Tibial artery (tissue), 4 donors: ENCODE results near the gene MCL1.
"Not testable (repeated sequence)": the region's sequence is repeated elsewhere in the genome, so short reads cannot be mapped to it uniquely, and the experiment has no call there.

Source experiments
- DNase-seq, 2 donors: peaks; one replicate each; pipeline ENCODE4 v3.0.0-alpha.2; 2019
- H3K27ac ChIP-seq, 2 donors: fragments of 200-600 bp; sonication (generic) in 1 of 2; 1 replicate in 1 of 2; 2 replicates in 1 of 2; pipeline ENCODE4 v1.5.1; 2018 to 2019; ENCODE audit warnings: mild to moderate bottlenecking in 1 of 2
- H3K27me3 ChIP-seq, 2 donors: fragments of 200-600 bp; sonication (generic) in 1 of 2; one replicate each; pipeline versions ENCODE4 v1.5.1 to v1.6.0; 2016 to 2019
- H3K36me3 ChIP-seq, 3 donors: fragments of 200-600 bp; sonication (generic) in 2 of 3; one replicate each; pipeline ENCODE4 v1.5.1; 2016 to 2019; ENCODE audit warnings: mild to moderate bottlenecking in 2 of 3
- H3K4me1 ChIP-seq, 4 donors: fragments of 200-600 bp; sonication (generic) in 2 of 4; 1 replicate in 3 of 4; 2 replicates in 1 of 4; pipeline ENCODE4 v1.5.1; 2016 to 2019
- H3K4me3 ChIP-seq, 2 donors: fragments of 200-600 bp; sonication (generic) in 1 of 2; 1 replicate in 1 of 2; 2 replicates in 1 of 2; pipeline ENCODE4 v1.5.1; 2018 to 2019; ENCODE audit warnings: mild to moderate bottlenecking in 2 of 2
- H3K9me3 ChIP-seq, 3 donors: fragments of 200-600 bp; sonication (generic) in 1 of 3; one replicate each; pipeline ENCODE4 v1.5.1; 2016 to 2019
- intact Hi-C: fragments of 100-400 bp; cut with DNase I; formaldehyde crosslinking; loops from one replicate; pipeline ENCODE4 v1.15.0; 2023; ENCODE audit warnings: low total_unique reads
- TF ChIP-seq, protein P1 (sequence below), 2 experiments: fragments of 200-600 bp in 1 of 2; fragments of 450-650 bp in 1 of 2; IDR thresholded peaks; one replicate each; pipeline ENCODE4 v1.5.1; 2017 to 2019; ENCODE audit warnings: antibody characterized with exemption in 2 of 2, mild to moderate bottlenecking in 1 of 2, moderate library complexity in 1 of 2

Gene MCL1

DNA sequence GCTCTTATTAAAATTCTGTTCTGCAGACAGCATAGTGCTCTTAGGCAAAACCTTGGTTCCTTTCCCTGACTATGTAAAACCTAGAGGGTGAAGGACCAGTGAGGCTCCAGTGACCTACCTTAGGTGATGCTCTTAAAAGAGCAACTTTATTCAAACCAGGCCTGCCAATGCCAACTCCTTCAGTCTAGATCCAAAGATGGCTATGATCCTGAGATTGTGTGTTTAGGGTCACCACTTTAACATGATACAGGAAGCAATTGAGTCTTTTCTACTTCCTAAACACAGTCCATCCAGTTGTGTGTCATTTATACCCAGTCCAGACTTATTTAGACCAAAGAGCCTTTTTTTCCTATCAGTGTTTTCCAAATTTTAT, 10.8 kb downstream of the MCL1 start:
- no peaks in the 10 kb centered on the region for H3K27me3 ChIP-seq
- H3K9me3 ChIP-seq, result no peaks in the 10 kb centered on the region
- peaks cover 17 to 31% (median 23%) of the 10 kb centered on the region in 3 donors for H3K36me3 ChIP-seq
- peak overlapping the region; percentile 99 for H3K27ac ChIP-seq
- intact Hi-C loops, result loop anchor here (10.0 kb wide), 1 partner anchor 406 kb away; the partner anchor contains the start of gene CERS2
- DNase-seq, result no peak
- H3K4me3 ChIP-seq, result peak overlapping the region; percentile 44 to 46
- H3K4me1 ChIP-seq, result peaks cover 2 to 98% (median 91%) of the 10 kb centered on the region in 4 donors
- TF ChIP-seq, protein P1, sequence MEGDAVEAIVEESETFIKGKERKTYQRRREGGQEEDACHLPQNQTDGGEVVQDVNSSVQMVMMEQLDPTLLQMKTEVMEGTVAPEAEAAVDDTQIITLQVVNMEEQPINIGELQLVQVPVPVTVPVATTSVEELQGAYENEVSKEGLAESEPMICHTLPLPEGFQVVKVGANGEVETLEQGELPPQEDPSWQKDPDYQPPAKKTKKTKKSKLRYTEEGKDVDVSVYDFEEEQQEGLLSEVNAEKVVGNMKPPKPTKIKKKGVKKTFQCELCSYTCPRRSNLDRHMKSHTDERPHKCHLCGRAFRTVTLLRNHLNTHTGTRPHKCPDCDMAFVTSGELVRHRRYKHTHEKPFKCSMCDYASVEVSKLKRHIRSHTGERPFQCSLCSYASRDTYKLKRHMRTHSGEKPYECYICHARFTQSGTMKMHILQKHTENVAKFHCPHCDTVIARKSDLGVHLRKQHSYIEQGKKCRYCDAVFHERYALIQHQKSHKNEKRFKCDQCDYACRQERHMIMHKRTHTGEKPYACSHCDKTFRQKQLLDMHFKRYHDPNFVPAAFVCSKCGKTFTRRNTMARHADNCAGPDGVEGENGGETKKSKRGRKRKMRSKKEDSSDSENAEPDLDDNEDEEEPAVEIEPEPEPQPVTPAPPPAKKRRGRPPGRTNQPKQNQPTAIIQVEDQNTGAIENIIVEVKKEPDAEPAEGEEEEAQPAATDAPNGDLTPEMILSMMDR (IDR thresholded peaks at IDR 0.05), result no peak

DNA sequence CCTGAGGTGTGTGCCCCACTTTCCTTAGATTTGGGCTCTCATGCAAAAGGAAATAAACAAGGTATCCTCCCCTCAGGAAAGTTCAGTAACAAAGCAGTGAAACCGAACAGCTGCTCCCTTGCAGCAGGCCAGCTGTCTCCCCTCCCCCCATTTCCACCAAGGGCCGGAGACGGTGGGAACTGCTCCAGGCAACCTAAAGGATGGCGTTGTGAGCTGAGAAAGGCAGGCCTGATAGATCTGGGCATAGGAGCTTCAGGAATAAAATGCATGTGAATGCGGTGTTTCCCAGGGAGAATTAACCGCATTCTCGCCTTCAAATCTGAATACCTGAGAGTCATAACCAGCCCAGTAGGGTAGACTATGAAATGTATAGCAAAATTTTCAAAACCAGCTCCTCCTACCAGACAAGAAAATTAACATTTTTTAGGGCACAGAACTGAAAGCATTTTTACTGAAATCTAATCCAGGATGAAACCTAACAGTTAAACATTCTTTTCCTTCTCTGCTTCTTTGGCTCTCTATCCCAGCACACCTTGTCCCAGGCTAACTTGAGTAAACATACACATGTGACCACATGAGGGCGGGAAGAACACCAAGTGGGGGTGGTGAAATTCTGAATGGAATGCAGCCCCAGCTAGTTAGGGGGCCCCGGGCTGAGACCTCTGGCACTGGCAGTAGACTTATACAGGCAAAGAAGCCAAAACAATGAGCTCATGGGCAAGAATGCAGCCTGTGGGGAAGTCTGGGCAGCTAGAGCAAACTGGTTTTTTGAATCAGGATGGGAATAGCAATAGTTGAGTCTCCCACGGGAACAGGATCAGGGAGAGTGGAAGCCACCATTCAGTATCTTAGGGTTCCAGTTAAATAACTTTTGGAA, 11.5 kb downstream of the MCL1 start:
- no peaks in the 10 kb centered on the region for H3K9me3 ChIP-seq
- peak; percentile 95 to 96 for DNase-seq
- intact Hi-C loops, result loop anchor here (10.0 kb wide), 1 partner anchor 407 kb away; the partner anchor contains the start of gene CERS2
- peak overlapping the region; percentile 44 to 46 for H3K4me3 ChIP-seq
- peaks cover 10 to 25% (median 17%) of the 10 kb centered on the region in 3 donors for H3K36me3 ChIP-seq
- peaks cover 7 to 98% (median 91%) of the 10 kb centered on the region in 4 donors for H3K4me1 ChIP-seq
- peak overlapping the region; percentile 99 for H3K27ac ChIP-seq
- TF ChIP-seq, protein P1 (IDR thresholded peaks at IDR 0.05), result no peak
- H3K27me3 ChIP-seq, result no peaks in the 10 kb centered on the region

DNA sequence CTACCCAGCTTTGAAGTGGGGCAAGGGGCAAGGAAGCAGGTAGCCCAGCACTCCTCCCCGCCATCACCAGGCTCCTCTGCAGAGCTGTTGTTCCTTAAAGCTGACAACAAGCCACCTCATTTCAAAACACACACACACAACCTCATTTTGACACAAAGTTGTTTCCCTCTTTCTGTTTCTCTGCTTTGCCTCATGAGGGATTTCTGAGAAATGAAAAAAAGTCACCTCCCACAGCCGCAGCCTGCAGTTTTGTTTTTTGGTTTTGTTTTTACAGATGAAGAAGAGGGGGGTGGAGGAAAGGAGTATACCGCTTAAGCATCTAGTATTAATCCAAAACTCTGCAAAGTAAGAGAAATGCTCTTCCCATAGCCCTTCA, 12.1 kb downstream of the MCL1 start:
- H3K27me3 ChIP-seq, result no peaks in the 10 kb centered on the region
- DNase-seq, result no peak
- peak overlapping the region; percentile 99 for H3K27ac ChIP-seq
- no peaks in the 10 kb centered on the region for H3K9me3 ChIP-seq
- intact Hi-C loops, result loop anchor here (10.0 kb wide), 1 partner anchor 407 kb away; the partner anchor contains the start of gene CERS2
- H3K4me3 ChIP-seq, result peak overlapping the region; percentile 44 to 46
- peaks cover 10 to 98% (median 91%) of the 10 kb centered on the region in 4 donors for H3K4me1 ChIP-seq
- H3K36me3 ChIP-seq, result peaks cover 4 to 18% (median 10%) of the 10 kb centered on the region in 3 donors
- TF ChIP-seq, protein P1 (IDR thresholded peaks at IDR 0.05), result no peak

DNA sequence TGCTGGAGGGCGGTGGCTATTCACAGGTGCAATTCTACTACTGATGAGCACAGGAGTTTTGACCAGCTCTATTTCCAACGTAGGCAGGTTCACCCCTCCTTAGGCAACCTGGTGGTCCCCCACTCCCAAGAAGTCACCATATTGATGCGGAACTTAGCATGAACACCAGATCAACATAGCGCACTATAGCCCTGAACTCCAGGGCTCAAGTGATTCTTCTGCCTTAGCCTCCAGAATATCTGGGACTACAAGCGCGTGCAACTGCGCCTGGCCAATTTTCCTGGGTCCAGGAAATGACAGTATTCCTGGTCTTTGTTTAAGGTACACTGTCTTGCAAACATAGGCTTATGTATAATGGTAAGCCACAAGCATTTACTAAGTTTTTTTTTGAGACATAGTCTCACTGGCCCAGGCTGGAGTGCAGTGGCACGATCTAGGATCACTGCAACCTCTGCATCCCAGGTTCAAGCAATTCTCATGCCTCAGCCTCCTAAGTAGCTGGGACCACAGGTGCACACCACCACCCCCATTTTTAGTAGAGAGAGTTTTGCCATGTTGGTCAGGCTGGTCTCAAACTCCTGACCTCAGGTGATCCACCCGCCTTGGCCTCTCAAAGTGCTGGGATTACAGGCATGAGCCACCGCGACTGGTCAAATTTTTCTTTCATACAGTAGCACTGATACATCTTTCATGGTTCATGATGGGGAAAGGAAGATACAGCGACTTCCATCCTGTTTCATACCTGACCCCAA, 12.6 kb downstream of the MCL1 start:
- H3K27ac ChIP-seq, result peak overlapping the region; percentile 99
- H3K4me3 ChIP-seq, result peak overlapping the region; percentile 44 to 46
- no peaks in the 10 kb centered on the region for H3K9me3 ChIP-seq
- H3K4me1 ChIP-seq, result peaks cover 12 to 95% (median 89%) of the 10 kb centered on the region in 4 donors
- peaks cover 0 to 13% (median 6%) of the 10 kb centered on the region in 3 donors for H3K36me3 ChIP-seq
- H3K27me3 ChIP-seq, result no peaks in the 10 kb centered on the region
- intact Hi-C loops, result loop anchor here (10.0 kb wide), 1 partner anchor 408 kb away; the partner anchor contains the start of gene CERS2
- no peak for DNase-seq
- TF ChIP-seq, protein P1 (IDR thresholded peaks at IDR 0.05), result no peak

DNA sequence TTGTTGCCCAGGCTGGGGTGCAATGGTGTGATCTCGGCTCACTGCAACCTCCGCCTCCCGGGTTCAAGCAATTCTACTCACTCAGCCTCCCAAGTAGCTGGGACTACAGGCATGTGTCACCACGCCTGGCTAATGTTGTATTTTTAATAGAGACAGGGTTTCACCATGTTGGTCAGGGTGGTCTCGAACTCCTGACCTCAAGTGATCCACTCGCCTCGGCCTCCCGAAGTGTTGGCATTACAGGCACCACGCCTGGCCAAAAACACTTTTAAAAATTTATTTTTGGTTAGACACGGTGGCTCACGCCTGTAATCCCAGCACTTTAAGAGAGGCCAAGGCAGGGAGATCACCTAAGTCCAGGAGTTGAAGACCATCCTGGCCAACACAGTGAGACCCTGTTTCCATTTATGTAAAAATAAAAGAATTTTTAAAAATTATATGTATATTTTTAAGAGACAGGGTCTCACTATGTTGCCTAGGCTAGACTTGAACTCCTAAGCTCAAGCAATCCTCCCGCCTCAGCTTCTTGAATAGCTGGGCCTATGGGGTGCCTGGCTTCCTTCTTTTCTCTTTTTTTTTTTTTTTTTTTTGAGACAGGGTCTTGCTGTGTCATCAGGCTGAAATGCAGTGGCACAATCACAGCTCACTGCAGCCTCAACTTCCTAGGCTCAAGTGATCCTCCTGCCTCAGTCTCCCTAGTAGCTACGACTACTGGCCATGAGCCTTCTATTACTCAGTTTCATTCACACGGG, 14.0 kb downstream of the MCL1 start:
- H3K36me3 ChIP-seq, H3K9me3 ChIP-seq, H3K27me3 ChIP-seq, DNase-seq: not testable (repeated sequence)
- intact Hi-C loops, result loop anchor here (10.0 kb wide), 1 partner anchor 409 kb away; the partner anchor contains the start of gene CERS2
- H3K4me3 ChIP-seq, result peak overlapping the region in 1 of 2 donors; percentile 9
- peaks cover 12 to 86% (median 80%) of the 10 kb centered on the region in 4 donors for H3K4me1 ChIP-seq
- H3K27ac ChIP-seq, result peak overlapping the region; percentile 99
